Neural cell (in vitro differentiated cells): Measurements from ENCODE around the gene CHI3L1. TPM values are rescaled to one million over a fixed set of nuclear protein-coding genes. Genes with fewer than 3 reads are reported as not detected.

Source experiments
- H2AFZ ChIP-seq: fragments of 200-600, 300-800 bp; sonication (generic), shearing (Covaris generic); 2 replicates; pipeline ENCODE4 v1.6.0; 2014; ENCODE audit warnings: low read depth, mild to moderate bottlenecking, antibody characterized with exemption, low read length, moderate library complexity
- H3F3A ChIP-seq: fragments of 200-600 bp; shearing (Covaris generic); 2 replicates; pipeline ENCODE4 v1.6.1; 2016; ENCODE audit warnings: mild to moderate bottlenecking, moderate library complexity, mixed read lengths, antibody characterized with exemption, low read length; ENCODE audit not compliant: insufficient read depth, poor library complexity, severe bottlenecking
- H3K27ac ChIP-seq: fragments of 200-600, 300-800 bp; sonication (generic), shearing (Covaris generic); 2 replicates; pipeline ENCODE4 v1.5.1; 2014; ENCODE audit warnings: mild to moderate bottlenecking, low read length, moderate library complexity
- H3K27me3 ChIP-seq: fragments of 300-800, 200-600 bp; sonication (generic), shearing (Covaris generic); 2 replicates; pipeline ENCODE4 v1.6.0; 2014; ENCODE audit warnings: mild to moderate bottlenecking, low read depth, low read length, moderate library complexity; ENCODE audit not compliant: insufficient read depth
- H3K36me3 ChIP-seq: fragments of 300-800, 200-600 bp; sonication (generic), shearing (Covaris generic); 2 replicates; pipeline ENCODE4 v1.5.1; 2014; ENCODE audit warnings: mild to moderate bottlenecking, antibody characterized with exemption, low read length, moderate library complexity; ENCODE audit not compliant: insufficient read depth
- H3K4me2 ChIP-seq: fragments of 300-800, 200-600 bp; sonication (generic), shearing (Covaris generic); 2 replicates; pipeline ENCODE4 v1.6.0; 2014; ENCODE audit warnings: mild to moderate bottlenecking, low read length
- H3K4me3 ChIP-seq: fragments of 300-800, 200-600 bp; sonication (generic), shearing (Covaris generic); 2 replicates; pipeline ENCODE4 v1.5.1; 2014; ENCODE audit warnings: mild to moderate bottlenecking, low read length, moderate library complexity
- H3K79me2 ChIP-seq: fragments of 200-600 bp; shearing (Covaris generic); replicated peaks from 2 replicates; pipeline ENCODE4 v1.6.0; 2014; ENCODE audit warnings: mild to moderate bottlenecking, low read length, moderate library complexity; ENCODE audit not compliant: insufficient read depth
- H3K9ac ChIP-seq: fragments of 300-800, 200-600 bp; sonication (generic), shearing (Covaris generic); 2 replicates; pipeline ENCODE4 v1.6.1; 2016; ENCODE audit warnings: mild to moderate bottlenecking, low read length, mixed read lengths
- H3K9me2 ChIP-seq: fragments of 200-600 bp; shearing (Covaris generic); 2 replicates; pipeline ENCODE4 v1.6.1; 2016; ENCODE audit warnings: mild to moderate bottlenecking, low read length, mixed read lengths; ENCODE audit not compliant: insufficient read depth
- H3K9me3 ChIP-seq: fragments of 200-600, 300-800 bp; sonication (generic), shearing (Covaris generic); 2 replicates; pipeline ENCODE4 v1.6.1; 2016; ENCODE audit warnings: mild to moderate bottlenecking, mixed run types, low read length, moderate library complexity, mixed read lengths
- H4K20me1 ChIP-seq: fragments of 200-600 bp; shearing (Covaris generic); 2 replicates; pipeline ENCODE4 v1.6.1; 2016; ENCODE audit warnings: mild to moderate bottlenecking, mixed run types; ENCODE audit not compliant: insufficient read depth
- CTCF ChIP-seq: fragments of 450-650 bp; IDR thresholded peaks from 2 replicates; pipeline ENCODE4 v1.5.1; 2014; ENCODE audit warnings: antibody characterized with exemption, mild to moderate bottlenecking, moderate library complexity; ENCODE audit not compliant: poor library complexity, severe bottlenecking
- EP300 ChIP-seq: fragments of 450-650 bp; conservative IDR thresholded peaks from 2 replicates; pipeline ENCODE4 v1.6.1; 2014; ENCODE audit warnings: antibody characterized with exemption, mild to moderate bottlenecking, moderate library complexity; ENCODE audit not compliant: poor library complexity, severe bottlenecking
- EZH2 ChIP-seq: fragments of 200-600, 300-800 bp; shearing (Covaris generic), sonication (generic); IDR thresholded peaks from 2 replicates; pipeline ENCODE4 v1.6.1; 2014; ENCODE audit warnings: antibody characterized with exemption, low read length, borderline replicate concordance, mild to moderate bottlenecking; ENCODE audit not compliant: insufficient read depth, poor library complexity, severe bottlenecking
- MXI1 ChIP-seq: fragments of 450-650 bp; conservative IDR thresholded peaks from 2 replicates; pipeline ENCODE4 v1.6.1; 2014; ENCODE audit warnings: antibody characterized with exemption, mild to moderate bottlenecking; ENCODE audit not compliant: poor library complexity, severe bottlenecking
- POLR2AphosphoS5 ChIP-seq: IDR thresholded peaks from 2 replicates; pipeline ENCODE4 v1.6.1; 2012
- RAD21 ChIP-seq: fragments of 450-650 bp; conservative IDR thresholded peaks from 2 replicates; pipeline ENCODE4 v1.6.1; 2014; ENCODE audit warnings: antibody characterized with exemption, mild to moderate bottlenecking, moderate library complexity
- REST ChIP-seq: IDR thresholded peaks from 2 replicates; pipeline ENCODE4 v1.6.1; 2012; ENCODE audit warnings: borderline replicate concordance
- SMC3 ChIP-seq: fragments of 450-650 bp; conservative IDR thresholded peaks from 2 replicates; pipeline ENCODE4 v1.6.1; 2014; ENCODE audit warnings: antibody characterized with exemption, mild to moderate bottlenecking, moderate library complexity; ENCODE audit not compliant: poor library complexity
- TAF1 ChIP-seq: IDR thresholded peaks from 2 replicates; pipeline ENCODE4 v1.6.1; 2012; ENCODE audit warnings: low read depth
- polyA plus RNA-seq: library from polyadenylated mRNA; depleted of rRNA; stranded (reverse); fragments of >200 nt; gene quantifications from 2 replicates; pipeline ENCODE4 v1.2.3, GENCODE V29; 2014

The CHI3L1 gene
- polyA plus RNA-seq, 1 donor from 2014 or later = not detected

GRCh38 chr1:203166192-203166940 is 20.1 kb downstream of the CHI3L1 start:
- H3K27ac ChIP-seq = no peak overlapping the region
- H3K9ac ChIP-seq = no peak overlapping the region

GRCh38 chr1:203165800-203166161 is 20.7 kb downstream of the CHI3L1 start:
- H3K27me3 ChIP-seq = no peaks in the 10 kb centered on the region
- H3F3A ChIP-seq = no peaks in the 10 kb centered on the region
- no peak overlapping the region for H3K9ac ChIP-seq
- no peaks in the 10 kb centered on the region for H3K79me2 ChIP-seq
- no peaks in the 10 kb centered on the region for H4K20me1 ChIP-seq
- no peak overlapping the region for H3K27ac ChIP-seq
- H3K4me2 ChIP-seq = no peak overlapping the region
- no peak overlapping the region for H3K4me3 ChIP-seq
- H3K9me2 ChIP-seq = no peaks in the 10 kb centered on the region
- H3K36me3 ChIP-seq = peaks cover 4% of the 10 kb centered on the region
- no peaks in the 10 kb centered on the region for H3K9me3 ChIP-seq
- H2AFZ ChIP-seq = no peak overlapping the region
- TF ChIP-seq EZH2 (no peak), SMC3 (no peak), TAF1 (no peak), POLR2AphosphoS5 (no peak), REST (no peak), EP300 (no peak), MXI1 (no peak)

More at GRCh38 chr1:203166192-203166940, 20.1 kb downstream of the CHI3L1 start:
- H3K9me3 ChIP-seq = no peaks in the 10 kb centered on the region
- no peaks in the 10 kb centered on the region for H3K27me3 ChIP-seq
- no peaks in the 10 kb centered on the region for H4K20me1 ChIP-seq
- no peaks in the 10 kb centered on the region for H3F3A ChIP-seq
- H3K36me3 ChIP-seq = peaks cover 4% of the 10 kb centered on the region
- H3K79me2 ChIP-seq = no peaks in the 10 kb centered on the region
- H2AFZ ChIP-seq = no peak overlapping the region
- H3K4me2 ChIP-seq = no peak overlapping the region
- no peak for TF ChIP-seq EZH2
- TF ChIP-seq TAF1 = no peak
- no peak for TF ChIP-seq EP300
- TF ChIP-seq POLR2AphosphoS5 = no peak
- TF ChIP-seq SMC3 = no peak
- no peak for TF ChIP-seq MXI1
- no peak for TF ChIP-seq RAD21
- TF ChIP-seq REST = no peak
- no peak for TF ChIP-seq CTCF
- H3K4me3 ChIP-seq = no peak overlapping the region
- no peaks in the 10 kb centered on the region for H3K9me2 ChIP-seq
